Stimulated activated CD8-positive, alpha-beta memory T cell treated with anti-CD3 and anti-CD28 coated beads, Interleukin-4, amount 100 ng/mL, for 24 hours (primary cell): ENCODE results near the gene NLK.
"Not testable (repeated sequence)": the region's sequence is repeated elsewhere in the genome, so short reads cannot be mapped to it uniquely, and the experiment has no call there.

ENCODE experiments used
- DNase-seq: peaks from one replicate; pipeline ENCODE4 v3.0.0-alpha.2; 2020; ENCODE audit warnings: low read depth

NLK gene

DNA sequence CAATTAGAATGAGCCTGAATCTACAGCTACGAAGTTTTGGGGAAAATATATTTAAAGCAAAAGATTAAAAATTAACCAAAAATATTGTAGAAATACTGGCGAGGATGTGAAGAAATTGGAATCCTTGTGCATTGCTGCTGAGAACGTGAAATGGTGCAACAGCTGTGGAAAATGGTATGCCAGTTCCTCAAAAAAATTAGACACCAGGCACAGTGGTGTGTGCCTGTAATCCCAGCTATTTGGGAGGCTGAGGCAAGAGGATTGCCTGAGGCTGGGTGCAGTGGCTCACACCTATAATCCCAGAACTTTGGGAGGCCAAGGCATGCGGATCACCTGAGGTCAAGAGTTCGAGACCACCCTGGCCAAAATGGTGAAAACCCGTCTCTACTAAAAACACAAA, 156.6 kb downstream of the NLK start:
- DNase-seq = no peak

DNA sequence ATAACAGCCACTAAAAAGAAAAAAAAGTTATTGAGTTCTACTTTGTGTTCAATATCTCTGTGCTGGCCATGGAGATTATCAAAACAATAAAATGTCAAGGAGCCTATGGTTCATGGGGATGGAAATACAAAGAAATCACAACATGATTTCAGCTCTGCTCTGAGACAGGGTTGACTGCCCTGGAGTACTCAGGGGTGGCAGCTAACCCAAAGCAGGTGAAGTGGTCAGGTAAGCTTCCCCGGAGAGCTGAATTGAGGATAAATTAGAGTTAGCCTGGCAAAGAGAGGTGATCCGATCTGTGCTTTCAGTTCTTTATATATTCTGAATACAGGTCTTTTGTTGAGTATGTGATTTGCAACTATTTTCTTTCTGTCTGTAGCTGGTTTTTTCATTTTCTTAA, 157.3 kb downstream of the NLK start:
- DNase-seq = no peak

DNA sequence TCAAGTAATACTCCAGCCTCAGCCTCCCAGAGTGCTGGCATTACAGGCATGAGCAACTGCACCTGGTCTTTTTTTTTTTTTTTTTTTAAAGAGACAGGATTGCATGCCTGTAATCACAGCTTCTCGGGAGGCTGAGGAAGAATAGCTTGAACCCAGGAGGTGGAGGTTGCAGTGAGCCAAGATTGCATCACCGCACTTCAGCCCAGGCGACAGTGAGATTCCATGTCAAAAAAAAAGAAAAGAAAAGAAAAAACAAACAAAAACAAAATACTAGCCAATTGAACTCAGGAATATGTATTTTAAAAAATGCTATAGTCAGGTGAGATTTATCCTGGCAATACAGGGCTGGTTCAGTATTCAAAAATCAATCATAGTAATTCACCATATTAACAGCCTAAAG, 158.8 kb downstream of the NLK start:
- no peak for DNase-seq

DNA sequence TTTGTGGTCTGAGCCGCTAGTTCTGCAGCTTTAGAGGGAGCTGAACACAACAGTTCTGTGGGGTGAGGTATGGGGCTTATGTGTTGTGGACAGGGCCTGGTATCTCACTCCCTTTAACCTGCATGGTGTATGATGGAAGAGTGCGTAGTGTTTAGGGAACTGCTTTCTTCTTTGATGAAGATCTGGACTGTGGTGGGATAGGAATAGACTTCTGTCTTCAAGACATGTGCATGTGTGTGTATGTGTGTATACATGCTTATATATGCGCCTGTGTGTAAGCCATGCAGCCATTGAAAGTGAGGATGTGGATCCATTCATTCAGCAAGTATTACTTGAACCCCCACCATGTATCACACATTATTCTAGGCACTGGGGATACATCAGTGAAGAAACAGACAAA, 161.8 kb downstream of the NLK start:
- DNase-seq = no peak

DNA sequence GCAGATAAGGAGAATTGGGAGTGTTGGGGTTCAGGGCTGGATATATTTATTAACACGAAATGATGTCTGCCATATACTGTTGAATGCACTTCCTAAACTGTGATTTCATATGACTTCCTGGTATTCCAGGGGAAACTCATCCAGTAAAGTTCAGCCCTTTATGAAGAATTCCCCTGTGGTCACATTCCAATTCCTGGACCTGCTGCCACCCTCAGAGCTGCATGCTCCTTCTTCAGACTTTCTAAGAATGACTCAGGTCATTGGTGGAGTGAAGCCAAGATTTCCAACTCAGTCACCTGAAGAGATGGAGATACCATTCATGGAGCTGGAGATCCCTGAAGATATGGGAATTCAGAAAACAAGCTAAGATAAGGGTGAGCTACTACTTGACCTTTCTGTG, 162.3 kb downstream of the NLK start:
- no peak for DNase-seq

DNA sequence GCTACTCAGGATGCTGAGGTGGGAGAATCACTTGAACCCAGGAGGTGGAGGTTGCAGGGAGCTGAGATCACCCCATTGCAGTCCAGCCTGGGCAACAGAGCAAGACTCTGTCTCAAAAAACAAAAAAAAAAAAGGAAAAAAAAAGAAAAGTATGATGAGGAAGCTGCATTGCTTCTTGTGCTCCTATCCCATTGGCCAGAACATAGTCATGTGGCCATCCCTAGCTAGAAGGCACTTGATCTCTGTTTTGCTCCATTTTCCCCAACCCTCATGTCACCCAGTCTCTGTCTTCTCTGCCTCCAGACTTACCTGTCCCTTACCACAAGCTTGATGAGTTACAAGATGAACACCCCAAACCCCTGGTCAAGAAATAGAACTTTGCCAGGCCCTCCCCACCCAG, 163.8 kb downstream of the NLK start:
- no peak for DNase-seq

DNA sequence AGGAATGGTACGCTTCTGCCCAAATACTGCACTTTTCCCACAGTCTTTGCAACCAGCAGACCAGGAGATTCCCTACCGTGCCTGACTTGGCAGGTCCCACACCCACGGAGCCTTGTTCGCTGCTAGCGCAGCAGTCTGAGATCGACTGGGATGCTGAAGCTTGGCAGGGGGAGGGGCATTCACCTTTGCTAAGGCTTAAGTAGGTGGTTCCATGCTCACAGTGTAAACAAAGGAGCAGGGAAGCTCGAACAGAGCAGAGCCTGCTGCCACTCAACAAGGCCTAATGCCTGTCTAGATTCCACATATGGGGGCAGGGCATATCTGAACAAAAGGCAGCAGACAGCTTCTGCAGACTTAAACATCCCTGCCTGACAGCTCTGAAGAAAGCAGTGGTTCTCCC, 169.3 kb downstream of the NLK start:
- DNase-seq = no peak

DNA sequence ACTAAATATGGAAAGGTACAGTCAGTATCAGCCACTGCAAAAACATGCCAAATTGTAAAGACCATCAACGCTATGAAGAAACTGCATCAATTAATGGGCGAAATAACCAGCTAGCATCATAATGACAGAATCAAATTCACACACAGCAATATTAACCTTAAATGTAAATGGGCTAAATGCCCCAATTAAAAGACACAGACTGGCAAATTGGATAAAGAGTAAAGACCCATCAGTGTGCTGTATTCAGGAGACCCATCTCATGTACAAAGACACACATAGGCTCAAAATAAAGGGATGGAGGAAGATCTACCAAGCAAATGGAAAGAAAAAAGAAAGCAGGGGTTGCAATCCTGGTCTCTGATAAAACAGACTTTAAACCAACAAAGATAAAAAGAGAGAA, 171.1 kb downstream of the NLK start:
- not testable (repeated sequence) for DNase-seq

DNA sequence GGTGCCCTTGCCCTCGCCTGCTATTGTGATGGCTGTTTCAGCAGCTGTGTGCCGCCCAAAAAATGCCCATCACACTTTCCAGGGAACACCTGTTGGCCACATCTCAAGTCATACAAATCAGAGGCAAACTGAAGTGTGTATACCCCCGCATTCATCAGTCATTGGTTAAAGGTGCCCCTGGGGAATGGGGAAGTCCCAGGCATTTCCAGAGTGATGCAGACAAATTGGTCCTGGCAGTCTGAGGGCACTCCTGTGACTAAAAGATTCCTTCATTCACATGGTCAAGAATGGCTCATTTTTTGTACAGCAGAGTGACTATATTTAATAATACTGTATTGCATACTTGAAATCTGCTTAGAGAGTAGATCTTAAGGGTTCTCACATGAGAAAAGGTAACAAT, 173.6 kb downstream of the NLK start:
- DNase-seq = no peak

DNA sequence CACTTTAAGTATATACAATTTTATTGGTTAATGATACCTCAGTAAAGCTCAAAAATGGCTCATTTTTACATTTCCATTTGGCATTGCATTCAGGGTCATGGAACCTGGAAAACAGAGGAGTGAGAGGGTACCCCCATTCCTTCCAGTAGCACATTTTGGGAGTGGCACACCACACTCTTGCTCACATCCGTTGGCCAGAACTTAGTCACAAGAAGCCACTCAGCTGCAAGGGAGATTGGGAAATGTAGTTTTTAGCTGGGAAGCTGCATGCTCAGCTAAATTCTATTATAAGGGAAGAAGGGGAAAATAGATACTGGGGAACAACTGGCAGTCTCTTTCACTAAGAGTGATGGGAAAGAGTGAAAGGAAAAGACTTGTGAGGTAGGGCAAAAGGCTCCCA, 174.1 kb downstream of the NLK start:
- no peak for DNase-seq

DNA sequence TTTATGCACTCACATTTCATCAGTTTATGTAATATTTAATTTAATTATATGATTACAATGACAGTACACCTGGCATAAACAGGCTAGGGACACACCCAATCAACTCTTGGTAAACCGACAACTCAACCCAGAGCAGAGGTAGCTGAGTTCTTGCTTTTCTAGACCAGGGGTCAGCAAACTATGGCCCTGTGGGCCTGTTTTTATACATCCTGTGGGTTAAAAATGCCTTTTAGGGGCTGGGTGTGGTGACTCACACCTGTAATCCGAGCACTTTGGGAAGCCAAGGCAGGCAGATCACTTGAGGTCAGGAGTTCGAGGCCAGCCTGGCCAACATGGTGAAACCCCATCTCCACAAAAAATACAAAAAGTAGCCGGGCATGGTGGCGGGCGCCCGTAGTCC, 177.3 kb downstream of the NLK start:
- DNase-seq = no peak

DNA sequence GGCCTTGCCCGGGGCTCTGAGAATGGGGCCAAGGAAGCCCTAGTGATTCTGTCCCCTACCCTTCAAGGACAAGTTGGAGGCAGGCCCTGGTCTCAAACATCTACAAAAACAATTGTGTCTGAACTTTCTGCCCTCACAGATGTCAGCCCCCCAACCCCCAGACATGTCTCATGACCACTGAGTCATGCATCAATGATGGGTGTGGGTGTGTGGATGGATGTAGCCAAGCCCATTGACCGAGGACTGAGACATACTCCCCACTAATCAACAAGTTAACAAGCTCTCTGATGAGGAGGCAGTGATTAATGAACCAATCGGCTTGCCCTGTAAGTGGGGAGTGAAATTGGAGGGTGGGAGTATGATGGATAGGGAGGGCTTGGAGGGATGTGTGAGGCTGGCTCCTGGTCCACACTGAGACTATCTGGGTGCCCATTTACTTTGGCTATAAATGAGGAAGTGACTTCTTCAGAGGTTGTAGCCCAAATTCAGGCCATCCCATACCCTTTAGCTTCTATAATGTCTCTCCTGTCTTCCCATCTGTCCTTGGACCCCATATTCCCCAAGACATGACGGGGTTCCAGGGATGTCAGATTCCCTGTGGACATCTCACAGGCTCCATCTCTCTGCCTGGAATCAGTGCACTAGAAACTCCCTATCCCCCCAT, 179.4 kb downstream of the NLK start:
- DNase-seq = no peak

DNA sequence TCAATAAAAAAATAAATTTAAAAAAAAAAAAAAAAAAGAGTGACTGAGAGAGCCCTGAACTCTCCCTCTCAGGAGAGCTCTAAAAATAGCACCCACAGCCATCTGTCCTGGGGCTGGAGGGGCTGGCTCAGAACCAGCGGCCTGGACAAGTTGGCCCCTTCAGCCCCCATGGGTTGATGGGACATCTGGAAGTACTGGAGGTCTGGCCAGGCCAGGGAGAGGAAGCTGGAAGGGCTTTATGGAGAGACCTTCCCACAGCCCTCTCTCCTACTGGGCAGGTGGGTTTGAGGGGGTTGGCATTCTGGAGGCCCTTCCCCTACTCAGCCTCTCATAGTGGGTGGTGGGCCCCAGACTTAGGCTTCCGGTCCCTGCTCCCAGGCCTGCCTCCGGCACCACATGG, 182.8 kb downstream of the NLK start:
- DNase-seq = no peak

DNA sequence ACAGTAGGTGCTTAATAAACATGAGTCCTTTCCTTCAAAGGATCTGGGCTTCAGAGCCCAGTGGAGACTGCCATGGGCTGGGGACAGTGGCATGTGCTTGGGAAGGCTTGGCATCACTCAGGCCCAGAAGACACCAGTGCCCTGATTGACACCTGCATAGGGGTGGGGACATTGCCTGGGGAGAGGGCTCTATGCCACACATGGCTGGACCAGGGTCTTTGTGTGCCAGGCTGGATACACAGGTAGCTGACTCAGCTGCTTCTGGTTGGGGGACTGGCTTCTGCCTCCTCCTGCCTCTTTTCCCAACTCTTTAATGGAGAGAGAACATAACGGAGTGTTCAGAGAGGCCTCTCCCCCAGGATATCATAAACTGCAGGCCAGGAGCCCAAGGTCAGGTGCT, 183.4 kb downstream of the NLK start:
- DNase-seq = no peak

DNA sequence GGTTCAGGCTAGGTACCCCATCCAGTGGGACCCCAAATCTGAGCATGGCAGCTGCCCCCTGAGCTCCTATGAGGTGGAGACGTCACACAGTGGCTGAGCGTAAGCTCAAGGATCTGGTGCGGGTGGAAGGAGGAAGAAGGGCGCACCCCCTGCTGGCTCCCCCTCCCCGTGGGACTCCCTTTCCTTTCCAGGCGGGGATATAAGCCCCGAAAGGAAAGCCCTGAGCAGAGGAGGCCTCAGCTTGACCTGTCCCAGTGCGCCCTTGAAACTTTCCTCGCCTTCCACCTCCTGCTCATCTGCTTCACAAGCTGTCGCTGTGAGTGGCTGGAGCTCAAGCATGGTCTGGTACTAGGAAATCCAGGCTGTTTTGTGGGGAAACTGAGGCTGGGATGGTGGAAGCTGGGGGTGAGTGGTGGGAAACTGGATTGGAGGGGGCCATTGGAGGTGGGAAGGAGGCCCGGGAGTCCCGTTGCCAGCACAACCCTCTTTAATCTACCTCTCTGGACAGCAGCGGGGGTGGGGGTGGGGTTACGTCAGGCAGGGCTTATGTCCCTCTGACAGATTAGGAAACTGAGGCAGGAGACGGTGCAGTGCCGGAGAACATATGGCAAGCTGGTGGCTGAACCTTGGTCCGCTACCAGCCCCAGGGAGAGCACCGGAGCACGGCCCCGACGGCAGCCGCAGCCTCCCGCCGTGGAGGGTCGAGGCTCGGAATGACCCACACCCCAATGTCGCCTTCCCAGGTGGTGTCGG, 184.3 kb downstream of the NLK start:
- DNase-seq = no peak

DNA sequence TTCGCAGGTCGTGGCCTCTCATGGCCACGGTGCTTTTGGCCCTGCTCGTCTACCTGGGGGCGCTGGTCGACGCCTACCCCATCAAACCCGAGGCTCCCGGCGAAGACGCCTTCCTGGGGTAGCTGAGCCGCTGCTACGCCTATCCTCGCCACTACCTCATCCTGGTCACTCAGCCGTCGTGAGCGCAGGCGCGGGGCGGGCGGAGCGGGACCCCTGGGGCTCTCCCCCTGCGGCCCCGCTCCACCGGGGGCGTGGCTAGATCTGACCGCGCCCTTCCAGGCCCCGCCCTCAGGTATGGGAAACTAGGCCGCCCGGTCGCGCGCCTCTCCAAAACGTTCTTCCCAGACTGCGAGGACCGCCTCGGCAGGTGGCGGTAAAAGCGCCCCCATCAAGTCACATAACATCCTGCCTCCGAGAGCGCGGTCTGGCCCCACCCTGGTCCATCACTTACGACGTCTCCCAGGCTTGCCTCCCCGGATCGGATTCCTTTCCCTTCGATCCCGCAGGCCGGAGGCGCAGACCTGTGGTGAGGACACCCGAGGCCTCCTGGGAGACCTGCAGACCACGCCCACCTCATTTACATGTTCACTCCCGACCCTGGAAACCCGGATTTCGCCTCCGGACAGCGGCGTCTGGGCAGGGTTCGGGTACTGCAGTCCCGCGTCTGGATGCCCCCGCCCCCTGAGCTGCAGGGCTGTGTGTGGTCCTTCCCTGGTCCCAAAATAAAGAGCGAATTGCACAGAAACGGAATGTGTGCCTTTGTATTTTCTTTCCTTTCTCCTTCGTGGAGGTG, 185.0 kb downstream of the NLK start:
- DNase-seq = no peak

DNA sequence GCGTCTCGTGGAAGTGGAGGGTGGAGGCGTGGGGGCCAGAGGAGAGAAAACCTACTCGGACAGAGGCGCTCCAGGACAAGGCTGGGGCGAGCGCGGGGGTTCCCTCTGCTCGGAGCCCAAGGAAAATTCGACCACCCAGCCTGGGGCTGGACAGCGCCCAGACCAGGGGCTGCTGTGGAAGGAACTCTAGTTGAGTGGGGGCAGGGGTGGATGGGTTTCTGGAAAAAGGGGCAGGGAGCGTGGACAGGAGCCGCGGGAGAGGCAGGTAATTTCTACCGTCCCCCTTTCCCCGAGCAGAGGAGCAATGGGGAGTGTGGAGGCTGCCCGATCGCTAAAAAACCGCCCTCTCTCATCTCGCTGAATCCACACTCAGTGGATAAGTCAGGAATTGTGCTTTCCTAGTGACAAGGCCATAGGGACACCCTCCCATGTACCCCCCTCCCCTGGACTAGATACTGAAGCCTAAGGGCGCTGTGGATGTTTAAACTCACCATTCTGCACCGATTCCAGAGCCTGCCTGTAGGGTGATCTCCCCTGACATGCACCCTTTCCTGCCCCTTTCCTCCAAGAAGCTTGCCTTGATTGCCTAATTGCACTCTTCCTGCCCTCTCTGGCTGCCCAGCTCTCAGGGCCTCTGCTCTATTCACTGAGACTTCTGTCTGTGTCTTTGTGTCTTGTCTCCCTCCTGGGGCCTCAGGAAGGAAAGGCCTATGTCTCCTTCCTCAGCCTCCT, 185.8 kb downstream of the NLK start:
- no peak for DNase-seq

DNA sequence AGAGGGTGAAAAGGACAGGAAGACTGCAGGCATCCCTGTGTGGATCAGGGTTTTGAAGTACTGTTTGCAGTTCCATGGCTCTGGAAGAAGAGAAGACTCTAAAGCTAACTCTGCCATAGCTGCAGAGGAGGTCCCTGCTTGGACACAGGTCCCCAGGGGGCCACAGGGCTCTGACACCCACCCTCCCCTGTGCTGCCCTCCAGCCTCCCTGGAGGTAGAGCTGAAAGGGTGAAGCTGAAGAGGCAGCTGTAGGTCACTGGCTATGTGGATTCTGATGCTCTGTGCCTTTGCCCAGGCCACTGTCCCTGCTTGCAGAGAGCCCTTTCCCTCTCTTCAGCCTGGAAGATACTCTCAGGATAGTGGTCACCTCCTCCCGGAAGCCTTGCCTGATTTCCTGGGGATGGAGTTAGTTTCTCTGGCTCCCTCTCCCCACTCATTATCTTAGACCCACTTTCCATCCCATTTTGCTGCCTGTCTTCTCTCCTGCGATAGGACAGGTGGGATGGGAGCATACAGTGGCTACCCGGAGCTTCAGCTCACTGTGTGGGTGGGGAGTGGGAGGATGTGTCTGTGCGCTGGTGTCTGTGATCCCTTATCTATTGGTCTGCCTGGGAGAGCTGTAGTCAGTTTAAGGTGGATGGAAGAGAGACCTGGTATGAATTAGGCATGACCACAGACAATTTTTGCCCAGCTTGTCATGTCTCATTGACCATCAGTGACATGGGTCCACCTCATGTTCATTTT, 186.7 kb downstream of the NLK start:
- DNase-seq = no peak

DNA sequence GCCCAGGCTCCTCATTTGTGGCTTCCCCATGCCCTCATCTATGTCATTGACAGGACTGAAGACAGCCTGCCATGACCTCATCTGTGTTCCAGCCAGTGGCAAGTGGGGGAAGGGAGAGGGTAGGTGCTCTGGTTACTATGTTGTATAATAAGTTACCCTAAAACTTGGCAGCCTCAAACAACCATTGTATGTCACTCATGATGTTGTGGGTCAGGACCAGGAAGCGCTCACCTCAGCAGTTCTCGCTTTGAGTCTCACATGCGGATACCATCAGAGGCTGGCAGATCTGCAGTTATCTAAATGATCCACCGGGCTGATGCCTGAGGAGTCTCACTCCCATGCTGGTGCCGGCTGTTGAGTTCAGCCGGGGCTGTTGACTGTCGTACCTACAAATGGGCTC, 187.5 kb downstream of the NLK start:
- no peak for DNase-seq

DNA sequence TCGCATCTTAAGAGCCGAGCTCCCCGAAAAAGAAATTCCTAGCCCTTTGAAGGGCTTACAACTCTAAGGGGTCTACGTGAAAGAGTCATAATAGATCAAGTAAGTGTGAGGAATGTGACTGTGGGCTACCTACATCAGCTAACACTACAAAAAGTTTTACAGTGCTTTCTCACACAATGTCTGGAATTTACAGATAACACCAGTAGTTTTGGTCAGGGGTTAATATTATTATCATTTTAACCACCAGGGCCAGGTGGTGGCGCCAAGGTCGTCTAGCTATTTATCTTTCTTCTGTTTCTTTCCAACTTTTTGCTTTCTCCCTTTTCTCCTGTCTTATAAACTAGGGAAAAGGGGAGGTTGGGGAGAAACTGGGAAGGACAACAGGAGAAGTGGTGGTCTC, 188.1 kb downstream of the NLK start:
- not testable (repeated sequence) for DNase-seq

DNA sequence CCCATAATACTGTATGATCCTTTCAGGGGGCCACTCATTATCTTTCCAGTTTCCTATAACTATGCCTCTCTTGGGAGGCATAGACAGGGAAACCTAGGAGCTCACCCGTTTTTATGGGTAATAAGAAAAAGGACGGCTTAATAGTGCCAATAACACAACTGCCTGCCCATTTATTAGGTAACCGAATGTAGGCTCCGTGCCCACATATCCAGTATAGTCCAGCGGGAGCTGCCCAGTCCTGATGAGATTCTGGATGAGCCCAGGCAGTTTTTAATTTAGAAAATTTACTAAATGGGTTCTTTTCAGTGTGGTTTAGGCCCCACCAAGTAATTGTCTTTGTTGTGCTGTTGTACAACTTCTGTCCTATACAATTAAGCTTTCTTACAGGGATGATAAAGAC, 189.1 kb downstream of the NLK start:
- DNase-seq = not testable (repeated sequence)
